Suprapubic skin (tissue), 3 donors: ENCODE results near the gene C1QL4.

Experiments used
- CTCF ChIP-seq, 2 donors: fragments of 200-600 bp in 1 of 2; fragments of 450-650 bp in 1 of 2; sonication (generic) in 1 of 2; IDR thresholded peaks; one replicate each; pipeline ENCODE4 v1.5.1; 2016 to 2019; ENCODE audit warnings: antibody characterized with exemption in 2 of 2, mild to moderate bottlenecking in 1 of 2, moderate library complexity in 1 of 2
- EP300 ChIP-seq: sonication (generic); formaldehyde crosslinking; IDR thresholded peaks from one replicate; pipeline ENCODE4 v1.6.1; 2017; ENCODE audit warnings: antibody characterized with exemption
- POLR2A ChIP-seq, 2 donors: fragments of 450-650 bp; IDR thresholded peaks; one replicate each; pipeline ENCODE4 v1.6.1; 2017; ENCODE audit warnings: antibody characterized with exemption in 2 of 2, mild to moderate bottlenecking in 2 of 2, moderate library complexity in 2 of 2

- TF ChIP-seq EP300 (no peak), POLR2A (IDR thresholded peaks at IDR 0.05) (no peak), CTCF (IDR thresholded peaks at IDR 0.05) (no peak)
Observed at GRCh38 chr12:49295082-49295936, 41.7 kb downstream of the C1QL4 start, which contains the start of gene PRPH.
